HCT116 (cell line): ENCODE data around the gene PLEKHG3.

Source experiments
- MAX ChIP-seq: IDR thresholded peaks from 2 replicates; pipeline ENCODE4 v1.6.1; 2012
- POLR2A ChIP-seq: IDR thresholded peaks from 2 replicates; pipeline ENCODE4 v1.7.0; 2011; ENCODE audit warnings: borderline replicate concordance; ENCODE audit not compliant: insufficient read depth, insufficient read length; ENCODE audit errors: extremely low read depth
- POLR2AphosphoS5 ChIP-seq: IDR thresholded peaks from 2 replicates; pipeline ENCODE4 v1.6.1; 2011; ENCODE audit warnings: mild to moderate bottlenecking, low read depth, low read length, moderate library complexity
- RAD21 ChIP-seq: IDR thresholded peaks from 2 replicates; pipeline ENCODE4 v1.6.1; 2012; ENCODE audit warnings: low read depth, mild to moderate bottlenecking
- ZFX ChIP-seq: fragments of 450-650 bp; IDR thresholded peaks from 2 replicates; pipeline ENCODE4 v1.6.1; 2017
- TF ChIP-seq, protein P1 (sequence below): IDR thresholded peaks from 2 replicates; pipeline ENCODE4 v1.6.1; 2012; ENCODE audit warnings: low read depth
- TF ChIP-seq, protein P2 (sequence below), 3 experiments: fragments of 200-600 bp in 1 of 3; sonication (generic) in 1 of 3; IDR thresholded peaks in 2 of 3; conservative IDR thresholded peaks in 1 of 3; 2 replicates each; pipeline ENCODE4 v1.5.1; 2012 to 2017; ENCODE audit warnings: low read depth in 2 of 3, low read length in 2 of 3, antibody characterized with exemption in 1 of 3, borderline replicate concordance in 1 of 3, control low read depth in 1 of 3, mild to moderate bottlenecking in 1 of 3, mixed read lengths in 1 of 3, mixed run types in 1 of 3, moderate library complexity in 1 of 3; ENCODE audit not compliant: insufficient read depth in 1 of 3

DNA sequence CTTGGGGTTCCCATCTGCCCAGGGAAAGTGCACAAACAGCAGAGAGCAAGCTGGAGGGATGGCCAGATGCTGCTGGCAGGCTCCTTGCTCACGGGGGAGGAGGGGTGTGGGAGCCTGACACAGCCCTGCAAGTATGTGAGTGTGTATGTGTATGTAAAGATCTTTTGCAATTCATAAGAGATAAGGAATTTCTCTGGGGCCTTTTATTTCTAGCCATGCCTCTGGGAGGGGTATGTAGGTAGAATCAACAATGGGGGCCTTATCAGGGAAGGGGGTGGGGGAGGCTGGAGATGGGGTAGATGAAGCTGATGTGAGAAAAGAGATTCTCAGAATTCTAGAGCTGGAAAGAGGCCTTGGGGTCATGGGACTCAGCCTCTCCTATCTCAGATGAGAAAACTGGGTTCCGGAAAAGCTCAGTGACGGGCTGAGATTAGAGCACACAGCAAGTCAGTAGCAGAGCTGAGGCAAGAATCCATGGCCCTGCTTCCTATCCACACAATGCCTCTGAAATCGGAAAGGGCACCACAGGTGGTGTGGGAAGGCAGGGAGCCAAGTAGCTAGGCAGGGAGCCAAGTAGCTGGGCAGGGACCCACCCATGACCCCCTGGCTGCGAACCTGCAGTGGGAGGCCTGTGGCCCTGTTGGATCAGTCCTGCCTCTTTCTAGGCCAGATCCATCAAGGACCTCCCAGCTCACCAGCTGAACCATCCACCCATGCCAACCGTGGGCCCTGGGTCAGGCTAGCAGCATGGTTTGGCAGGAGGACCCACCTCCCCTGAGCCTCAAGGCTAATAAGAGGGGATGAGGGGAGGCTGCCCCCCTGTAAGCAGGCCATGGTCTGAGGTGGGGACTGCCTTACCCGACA is 54.7 kb downstream of the PLEKHG3 start:
- TF ChIP-seq, protein P1, sequence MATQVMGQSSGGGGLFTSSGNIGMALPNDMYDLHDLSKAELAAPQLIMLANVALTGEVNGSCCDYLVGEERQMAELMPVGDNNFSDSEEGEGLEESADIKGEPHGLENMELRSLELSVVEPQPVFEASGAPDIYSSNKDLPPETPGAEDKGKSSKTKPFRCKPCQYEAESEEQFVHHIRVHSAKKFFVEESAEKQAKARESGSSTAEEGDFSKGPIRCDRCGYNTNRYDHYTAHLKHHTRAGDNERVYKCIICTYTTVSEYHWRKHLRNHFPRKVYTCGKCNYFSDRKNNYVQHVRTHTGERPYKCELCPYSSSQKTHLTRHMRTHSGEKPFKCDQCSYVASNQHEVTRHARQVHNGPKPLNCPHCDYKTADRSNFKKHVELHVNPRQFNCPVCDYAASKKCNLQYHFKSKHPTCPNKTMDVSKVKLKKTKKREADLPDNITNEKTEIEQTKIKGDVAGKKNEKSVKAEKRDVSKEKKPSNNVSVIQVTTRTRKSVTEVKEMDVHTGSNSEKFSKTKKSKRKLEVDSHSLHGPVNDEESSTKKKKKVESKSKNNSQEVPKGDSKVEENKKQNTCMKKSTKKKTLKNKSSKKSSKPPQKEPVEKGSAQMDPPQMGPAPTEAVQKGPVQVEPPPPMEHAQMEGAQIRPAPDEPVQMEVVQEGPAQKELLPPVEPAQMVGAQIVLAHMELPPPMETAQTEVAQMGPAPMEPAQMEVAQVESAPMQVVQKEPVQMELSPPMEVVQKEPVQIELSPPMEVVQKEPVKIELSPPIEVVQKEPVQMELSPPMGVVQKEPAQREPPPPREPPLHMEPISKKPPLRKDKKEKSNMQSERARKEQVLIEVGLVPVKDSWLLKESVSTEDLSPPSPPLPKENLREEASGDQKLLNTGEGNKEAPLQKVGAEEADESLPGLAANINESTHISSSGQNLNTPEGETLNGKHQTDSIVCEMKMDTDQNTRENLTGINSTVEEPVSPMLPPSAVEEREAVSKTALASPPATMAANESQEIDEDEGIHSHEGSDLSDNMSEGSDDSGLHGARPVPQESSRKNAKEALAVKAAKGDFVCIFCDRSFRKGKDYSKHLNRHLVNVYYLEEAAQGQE = no peak
- TF ChIP-seq ZFX (no peak), POLR2AphosphoS5 (no peak), MAX (no peak), POLR2A (no peak), RAD21 (no peak)
- TF ChIP-seq, protein P2, sequence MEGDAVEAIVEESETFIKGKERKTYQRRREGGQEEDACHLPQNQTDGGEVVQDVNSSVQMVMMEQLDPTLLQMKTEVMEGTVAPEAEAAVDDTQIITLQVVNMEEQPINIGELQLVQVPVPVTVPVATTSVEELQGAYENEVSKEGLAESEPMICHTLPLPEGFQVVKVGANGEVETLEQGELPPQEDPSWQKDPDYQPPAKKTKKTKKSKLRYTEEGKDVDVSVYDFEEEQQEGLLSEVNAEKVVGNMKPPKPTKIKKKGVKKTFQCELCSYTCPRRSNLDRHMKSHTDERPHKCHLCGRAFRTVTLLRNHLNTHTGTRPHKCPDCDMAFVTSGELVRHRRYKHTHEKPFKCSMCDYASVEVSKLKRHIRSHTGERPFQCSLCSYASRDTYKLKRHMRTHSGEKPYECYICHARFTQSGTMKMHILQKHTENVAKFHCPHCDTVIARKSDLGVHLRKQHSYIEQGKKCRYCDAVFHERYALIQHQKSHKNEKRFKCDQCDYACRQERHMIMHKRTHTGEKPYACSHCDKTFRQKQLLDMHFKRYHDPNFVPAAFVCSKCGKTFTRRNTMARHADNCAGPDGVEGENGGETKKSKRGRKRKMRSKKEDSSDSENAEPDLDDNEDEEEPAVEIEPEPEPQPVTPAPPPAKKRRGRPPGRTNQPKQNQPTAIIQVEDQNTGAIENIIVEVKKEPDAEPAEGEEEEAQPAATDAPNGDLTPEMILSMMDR (IDR thresholded peaks at IDR 0.05 in 2 of 3, conservative IDR thresholded peaks at IDR 0.05 in 1 of 3; ENCODE audit: borderline replicate concordance in 1 of 3, insufficient read depth in 1 of 3, low read depth in 2 of 3, low read length in 2 of 3) = no peak
